ENCODE results near the gene IL3RA.
"Not testable (repeated sequence)": the region's sequence is repeated elsewhere in the genome, so short reads cannot be mapped to it uniquely, and the experiment has no call there.

The IL3RA gene

GRCh38 chrX:1421433-1422134 lies 85.0 kb downstream of the IL3RA start:
- Histone ChIP-seq H3K4me3 (replicated peaks; ENCODE audit: low read depth, low read length) (no peak overlapping the region), H3K36me3 (ENCODE audit: control insufficient read depth, insufficient read depth, low read length) (peaks cover 21% of the 10 kb centered on the region), H3K27me3 (replicated peaks; ENCODE audit: control insufficient read depth, insufficient read depth, low read length) (no peaks in the 10 kb centered on the region)
- DNase-seq (ENCODE audit: extremely low read depth, insufficient read length) = no peak
- no peak for TF ChIP-seq CTCF (IDR thresholded peaks at IDR 0.05; ENCODE audit: insufficient read depth, low read length, poor library complexity, severe bottlenecking)

GRCh38 chrX:1422135-1422465 lies 85.5 kb downstream of the IL3RA start:
- no peak for DNase-seq (ENCODE audit: extremely low read depth, insufficient read length)
- no peak for TF ChIP-seq CTCF (IDR thresholded peaks at IDR 0.05; ENCODE audit: insufficient read depth, low read length, poor library complexity, severe bottlenecking)
- Histone ChIP-seq H3K36me3 (ENCODE audit: control insufficient read depth, insufficient read depth, low read length) (peaks cover 18% of the 10 kb centered on the region), H3K27me3 (replicated peaks; ENCODE audit: control insufficient read depth, insufficient read depth, low read length) (no peaks in the 10 kb centered on the region), H3K4me3 (replicated peaks; ENCODE audit: low read depth, low read length) (no peak overlapping the region)

GRCh38 chrX:1423215-1423614 lies 86.6 kb downstream of the IL3RA start:
- Histone ChIP-seq H3K4me3 (replicated peaks; ENCODE audit: low read depth, low read length) (no peak overlapping the region), H3K36me3 (ENCODE audit: control insufficient read depth, insufficient read depth, low read length) (peaks cover 13% of the 10 kb centered on the region), H3K27me3 (replicated peaks; ENCODE audit: control insufficient read depth, insufficient read depth, low read length) (no peaks in the 10 kb centered on the region)
- TF ChIP-seq CTCF (IDR thresholded peaks at IDR 0.05; ENCODE audit: insufficient read depth, low read length, poor library complexity, severe bottlenecking) = no peak
- DNase-seq (ENCODE audit: extremely low read depth, insufficient read length) = no peak

GRCh38 chrX:1424147-1424851 lies 87.7 kb downstream of the IL3RA start:
- TF ChIP-seq CTCF (IDR thresholded peaks at IDR 0.05; ENCODE audit: insufficient read depth, low read length, poor library complexity, severe bottlenecking) = no peak
- H3K4me3 ChIP-seq (replicated peaks; ENCODE audit: low read depth, low read length) = no peak overlapping the region
- peaks cover 13% of the 10 kb centered on the region for H3K36me3 ChIP-seq (ENCODE audit: control insufficient read depth, insufficient read depth, low read length)
- H3K27me3 ChIP-seq (replicated peaks; ENCODE audit: control insufficient read depth, insufficient read depth, low read length) = no peaks in the 10 kb centered on the region
- DNase-seq (ENCODE audit: extremely low read depth, insufficient read length) = no peak

- Histone ChIP-seq H3K27me3 (replicated peaks; ENCODE audit: control insufficient read depth, insufficient read depth, low read length) (no peaks in the 10 kb centered on the region), H3K36me3 (ENCODE audit: control insufficient read depth, insufficient read depth, low read length) (peaks cover 13% of the 10 kb centered on the region), H3K4me3 (replicated peaks; ENCODE audit: low read depth, low read length) (no peak overlapping the region)
- DNase-seq (ENCODE audit: extremely low read depth, insufficient read length) = no peak
- TF ChIP-seq CTCF (IDR thresholded peaks at IDR 0.05; ENCODE audit: insufficient read depth, low read length, poor library complexity, severe bottlenecking) = no peak
Measured at GRCh38 chrX:1425381-1425780, 88.8 kb downstream of the IL3RA start.

- not testable (repeated sequence) for DNase-seq (ENCODE audit: extremely low read depth, insufficient read length); H3K27me3 ChIP-seq (replicated peaks; ENCODE audit: control insufficient read depth, insufficient read depth, low read length); H3K4me3 ChIP-seq (replicated peaks; ENCODE audit: low read depth, low read length)
- peaks cover 13% of the 10 kb centered on the region for H3K36me3 ChIP-seq (ENCODE audit: control insufficient read depth, insufficient read depth, low read length)
Measured at GRCh38 chrX:1426321-1426720, 89.7 kb downstream of the IL3RA start.
